Measurements from ENCODE around the gene ALX3. TPM values are rescaled to one million over a fixed set of nuclear protein-coding genes. Genes with fewer than 3 reads are reported as not detected.

Gene ALX3
- total and polyA plus RNA-seq, 2 of the 8 experiments (the other 6 are each of a cell fraction or from before 2014, with no cell fraction given) = 0.20 TPM; not detected in 1

DNA sequence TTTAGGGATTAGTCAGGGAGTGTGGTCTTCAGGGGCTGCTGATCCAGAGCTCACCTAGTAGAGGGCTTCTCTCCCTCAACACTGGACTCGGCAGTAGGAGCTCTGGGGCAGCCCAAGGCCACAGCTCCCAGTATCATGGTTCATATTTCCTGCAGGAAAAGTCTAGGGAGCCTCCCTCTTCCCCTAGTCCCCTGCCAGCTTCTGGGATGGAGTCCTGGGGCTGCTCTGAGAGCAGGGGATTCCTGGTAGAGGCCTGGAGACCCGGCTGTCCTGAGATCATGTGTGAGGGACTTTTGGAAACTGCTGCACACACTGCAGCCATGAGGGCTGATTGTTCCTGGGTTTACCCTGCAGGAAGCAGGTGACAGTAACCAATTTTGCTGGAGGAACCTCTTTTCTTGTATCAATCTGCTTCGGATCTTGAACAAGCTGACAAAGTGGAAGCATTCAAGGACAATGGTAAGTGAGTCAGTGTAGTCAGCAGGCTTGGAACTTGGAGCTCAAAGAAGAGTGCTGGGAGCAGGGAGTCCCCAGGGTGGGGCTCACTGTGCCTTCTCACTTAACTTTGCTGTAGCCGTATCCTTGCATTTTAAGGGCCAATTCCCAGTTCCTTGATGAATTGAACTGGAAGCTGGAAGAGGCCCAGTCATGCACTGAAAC is 19.7 kb downstream of the ALX3 start:
- Histone ChIP-seq H4K91ac (replicated peaks; ENCODE audit: insufficient read length, low read length) (no peak overlapping the region), H3K4me1 (replicated peaks in 1 of 4; ENCODE audit: control insufficient read depth in 3 of 4, insufficient read depth in 4 of 4, low read length in 3 of 4) (no peaks in the 10 kb centered on the region), H3K27me3 (replicated peaks in 1 of 4; ENCODE audit: control insufficient read depth in 3 of 4, extremely low read depth in 1 of 4, insufficient read depth in 3 of 4, low read length in 3 of 4) (no peaks in the 10 kb centered on the region), H3K9ac (replicated peaks in 1 of 4; ENCODE audit: extremely low read depth in 1 of 4, low read depth in 3 of 4, low read length in 3 of 4) (no peak overlapping the region), H3K4ac (replicated peaks; ENCODE audit: insufficient read length, low read depth, low read length) (no peak overlapping the region), H3K36me3 (ENCODE audit: control insufficient read depth in 2 of 4, insufficient read depth in 4 of 4, low read length in 3 of 4) (peaks cover 51 to 79% (median 74%) of the 10 kb centered on the region in 4 experiments), H3K27ac (ENCODE audit: low read depth, low read length) (no peak overlapping the region), H2BK120ac (replicated peaks; ENCODE audit: low read depth, low read length) (no peak overlapping the region), H3K4me3 (ENCODE audit: extremely low read depth in 1 of 4, insufficient read depth in 2 of 4, low read depth in 3 of 4, low read length in 4 of 4) (no peak overlapping the region), H3K4me2 (ENCODE audit: insufficient read depth in 1 of 2, low read depth in 2 of 2, low read length in 2 of 2) (no peak overlapping the region), H2BK20ac (ENCODE audit: low read length) (no peak overlapping the region), H2AFZ (ENCODE audit: low read length) (no peak overlapping the region), H3K56ac (replicated peaks; ENCODE audit: insufficient read length, low read depth, low read length) (no peak overlapping the region), H2AK5ac (ENCODE audit: low read depth, low read length) (no peak overlapping the region), H2BK12ac (ENCODE audit: low read depth, low read length) (no peak overlapping the region), H3K23ac (ENCODE audit: insufficient read length) (no peak overlapping the region), H3K23me2 (ENCODE audit: low read depth, low read length) (no peaks in the 10 kb centered on the region), H3K79me1 (ENCODE audit: low read depth, low read length) (no peaks in the 10 kb centered on the region; the same call in 1 of the 2 replicates), H3K9me3 (ENCODE audit: insufficient read depth in 2 of 2, low read depth in 1 of 2, low read length in 1 of 2) (no peaks in the 10 kb centered on the region), H4K5ac (ENCODE audit: insufficient read length, low read depth, low read length) (no peak overlapping the region), H2BK5ac (ENCODE audit: low read depth, low read length) (no peak overlapping the region), H2BK15ac (ENCODE audit: low read length) (no peak overlapping the region), H3K79me2 (ENCODE audit: control insufficient read depth in 1 of 2, insufficient read depth in 2 of 2, low read length in 2 of 2) (no peaks in the 10 kb centered on the region), H3K18ac (ENCODE audit: extremely low read depth, low read length) (no peak overlapping the region), H4K8ac (ENCODE audit: extremely low read depth, insufficient read depth, low read length) (no peak overlapping the region), H3K14ac (ENCODE audit: insufficient read length) (no peak overlapping the region), H4K20me1 (replicated peaks in 1 of 2; ENCODE audit: control insufficient read depth in 1 of 2, insufficient read depth in 2 of 2, low read length in 2 of 2) (peaks cover 0 to 18% of the 10 kb centered on the region in 2 experiments)
- 82% methylated on average over 4 of the region's 4 CpGs; no CpG with 5 or more reads in 1 of the 2 experiments for WGBS, 2 experiments (ENCODE audit: extremely low coverage in 1 of 2, insufficient coverage in 1 of 2, insufficient read length in 1 of 2, insufficient replicate concordance in 2 of 2, low coverage in 1 of 2, low lambda C conversion rate in 2 of 2, missing lambda C conversion rate in 1 of 2)
- DNase-seq (ENCODE audit: low read depth in 1 of 2, low spot score in 2 of 2) (no peak), FAIRE-seq (no peak)
- TF ChIP-seq NRF1 (IDR thresholded peaks at IDR 0.05; ENCODE audit: low read depth, low read length) = no peak
- no peak for TF ChIP-seq RBBP5 (IDR thresholded peaks at IDR 0.05; ENCODE audit: borderline replicate concordance, low read depth, low read length)
- TF ChIP-seq EGR1 (IDR thresholded peaks at IDR 0.05; ENCODE audit: borderline replicate concordance, low read depth, low read length) = no peak
- no peak for TF ChIP-seq HDAC6 (IDR thresholded peaks at IDR 0.05; ENCODE audit: low read depth, low read length)
- TF ChIP-seq, protein P1, sequence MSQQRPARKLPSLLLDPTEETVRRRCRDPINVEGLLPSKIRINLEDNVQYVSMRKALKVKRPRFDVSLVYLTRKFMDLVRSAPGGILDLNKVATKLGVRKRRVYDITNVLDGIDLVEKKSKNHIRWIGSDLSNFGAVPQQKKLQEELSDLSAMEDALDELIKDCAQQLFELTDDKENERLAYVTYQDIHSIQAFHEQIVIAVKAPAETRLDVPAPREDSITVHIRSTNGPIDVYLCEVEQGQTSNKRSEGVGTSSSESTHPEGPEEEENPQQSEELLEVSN (IDR thresholded peaks at IDR 0.05) = no peak
- TF ChIP-seq, protein P2, sequence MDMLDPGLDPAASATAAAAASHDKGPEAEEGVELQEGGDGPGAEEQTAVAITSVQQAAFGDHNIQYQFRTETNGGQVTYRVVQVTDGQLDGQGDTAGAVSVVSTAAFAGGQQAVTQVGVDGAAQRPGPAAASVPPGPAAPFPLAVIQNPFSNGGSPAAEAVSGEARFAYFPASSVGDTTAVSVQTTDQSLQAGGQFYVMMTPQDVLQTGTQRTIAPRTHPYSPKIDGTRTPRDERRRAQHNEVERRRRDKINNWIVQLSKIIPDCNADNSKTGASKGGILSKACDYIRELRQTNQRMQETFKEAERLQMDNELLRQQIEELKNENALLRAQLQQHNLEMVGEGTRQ (IDR thresholded peaks at IDR 0.05; ENCODE audit: low read length) = no peak
- TF ChIP-seq HDAC2 (IDR thresholded peaks at IDR 0.05; ENCODE audit: borderline replicate concordance in 1 of 2, low read depth in 2 of 2, low read length in 2 of 2) = no peak
- no peak for TF ChIP-seq JUN (IDR thresholded peaks at IDR 0.05; ENCODE audit: low read depth, low read length)
- no peak for TF ChIP-seq TBP (IDR thresholded peaks at IDR 0.05; ENCODE audit: low read depth, low read length)
- TF ChIP-seq TCF12 (IDR thresholded peaks at IDR 0.05; ENCODE audit: low read depth, low read length) = no peak
- POLR2A ChIA-PET (ENCODE audit: partially characterized antibody) = interaction anchor here (0.9 to 2.7 kb wide), 7 partner anchors 11 to 56 kb away, joined by 3 to 13 read pairs (median 3); partner anchors contain the start of gene STRIP1
- CTCF ChIA-PET (ENCODE audit: partially characterized antibody) = interaction anchor here (1.0 to 40.7 kb wide), 8 partner anchors 10 to 446 kb away, joined by 3 to 1450 read pairs (median 9); partner anchors contain the start of genes ALX3, STRIP1 and UBL4B

Data from H1 (cell line).